Measurements from ENCODE around the gene PEAK1. TPM values are rescaled to one million over a fixed set of nuclear protein-coding genes. Genes with fewer than 3 reads are reported as not detected.

PEAK1 gene
- polyA plus RNA-seq, 1 donor (not counting 4 experiments of a cell fraction or from before 2014, with no cell fraction given): 5.9 TPM

DNA sequence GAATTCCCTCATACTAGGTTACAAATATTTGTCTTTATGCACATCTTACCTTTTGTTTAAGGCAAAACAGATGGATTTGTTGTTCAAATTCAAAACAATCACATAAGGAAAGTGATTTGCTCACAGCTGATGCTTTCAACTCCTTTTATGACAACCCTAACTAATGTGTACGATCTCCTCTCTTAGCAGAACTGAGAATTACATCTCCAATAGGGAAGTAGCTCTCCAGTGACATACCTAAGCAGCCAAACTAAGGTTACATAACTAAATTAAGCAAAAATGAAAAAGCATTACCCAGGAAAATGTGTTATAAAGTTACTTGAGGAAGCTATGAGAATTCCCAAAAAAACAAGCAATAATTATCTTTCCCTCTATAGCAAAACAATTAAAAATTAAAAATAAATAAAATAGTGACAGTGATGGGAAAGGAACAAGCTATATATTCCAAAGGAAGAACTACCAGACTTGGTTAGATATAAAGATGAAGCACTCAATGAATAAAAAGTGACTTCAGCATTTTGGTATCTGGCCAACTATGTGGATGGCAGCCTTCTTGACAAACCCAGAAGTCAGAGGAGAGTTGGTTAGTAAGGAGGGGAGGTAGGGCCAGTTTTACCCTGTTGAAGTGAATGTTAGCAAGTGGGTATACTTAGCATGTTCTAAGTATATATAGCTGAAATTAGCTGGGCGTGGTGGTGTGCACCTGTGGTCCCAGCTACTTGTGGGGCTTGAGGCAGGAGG lies 32.4 kb downstream of the PEAK1 start:
- Histone ChIP-seq H4K20me1 (ENCODE audit: control insufficient read depth, extremely low read depth, insufficient read depth, low read length) (no peaks in the 10 kb centered on the region), H2AFZ (ENCODE audit: control insufficient read depth, low read length) (no peak overlapping the region), H3K9me1 (ENCODE audit: control insufficient read depth, extremely low read depth, insufficient read depth, low read length) (no peaks in the 10 kb centered on the region), H3K79me2 (ENCODE audit: control insufficient read depth, insufficient read depth, low read length) (peaks cover 2% of the 10 kb centered on the region), H3K4me3 (ENCODE audit: control insufficient read depth in 2 of 3, extremely low read depth in 1 of 3, insufficient read depth in 2 of 3, low read depth in 1 of 3, low read length in 3 of 3) (no peak overlapping the region), H3K9me3 (ENCODE audit: control insufficient read depth, low read depth, low read length) (no peaks in the 10 kb centered on the region), H3K4me2 (ENCODE audit: control insufficient read depth, extremely low read depth, insufficient read depth, low read depth, low read length) (no peak overlapping the region), H3K27ac (ENCODE audit: control insufficient read depth, insufficient read depth, low read length) (no peak overlapping the region), H3K9ac (ENCODE audit: control insufficient read depth, extremely low read depth, insufficient read depth, low read length) (no peak overlapping the region), H3K4me1 (ENCODE audit: control insufficient read depth, extremely low read depth, insufficient read depth, low read length) (no peaks in the 10 kb centered on the region), H3K27me3 (ENCODE audit: control insufficient read depth, extremely low read depth, insufficient read depth, low read length) (no peaks in the 10 kb centered on the region), H3K36me3 (ENCODE audit: control insufficient read depth in 2 of 2, extremely low read depth in 1 of 2, insufficient read depth in 2 of 2, low read length in 2 of 2) (no peaks in the 10 kb centered on the region)
- TF ChIP-seq, protein P1, sequence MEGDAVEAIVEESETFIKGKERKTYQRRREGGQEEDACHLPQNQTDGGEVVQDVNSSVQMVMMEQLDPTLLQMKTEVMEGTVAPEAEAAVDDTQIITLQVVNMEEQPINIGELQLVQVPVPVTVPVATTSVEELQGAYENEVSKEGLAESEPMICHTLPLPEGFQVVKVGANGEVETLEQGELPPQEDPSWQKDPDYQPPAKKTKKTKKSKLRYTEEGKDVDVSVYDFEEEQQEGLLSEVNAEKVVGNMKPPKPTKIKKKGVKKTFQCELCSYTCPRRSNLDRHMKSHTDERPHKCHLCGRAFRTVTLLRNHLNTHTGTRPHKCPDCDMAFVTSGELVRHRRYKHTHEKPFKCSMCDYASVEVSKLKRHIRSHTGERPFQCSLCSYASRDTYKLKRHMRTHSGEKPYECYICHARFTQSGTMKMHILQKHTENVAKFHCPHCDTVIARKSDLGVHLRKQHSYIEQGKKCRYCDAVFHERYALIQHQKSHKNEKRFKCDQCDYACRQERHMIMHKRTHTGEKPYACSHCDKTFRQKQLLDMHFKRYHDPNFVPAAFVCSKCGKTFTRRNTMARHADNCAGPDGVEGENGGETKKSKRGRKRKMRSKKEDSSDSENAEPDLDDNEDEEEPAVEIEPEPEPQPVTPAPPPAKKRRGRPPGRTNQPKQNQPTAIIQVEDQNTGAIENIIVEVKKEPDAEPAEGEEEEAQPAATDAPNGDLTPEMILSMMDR (optimal IDR thresholded peaks at IDR 0.05 in 1 of 3, IDR thresholded peaks at IDR 0.05 in 1 of 3, conservative IDR thresholded peaks at IDR 0.05 in 1 of 3; ENCODE audit: extremely low read depth in 1 of 3, insufficient read depth in 2 of 3, low read length in 3 of 3): no peak
- no peak for TF ChIP-seq EZH2 (IDR thresholded peaks at IDR 0.05; ENCODE audit: low read length)
- no peak for FAIRE-seq
- dilution Hi-C loops (cut with MboI; ENCODE audit: extremely low pct_ligation_motif_present, low sequenced_read_pairs): no loop called here
- no peak for DNase-seq (ENCODE audit: low read depth, low spot score)

DNA sequence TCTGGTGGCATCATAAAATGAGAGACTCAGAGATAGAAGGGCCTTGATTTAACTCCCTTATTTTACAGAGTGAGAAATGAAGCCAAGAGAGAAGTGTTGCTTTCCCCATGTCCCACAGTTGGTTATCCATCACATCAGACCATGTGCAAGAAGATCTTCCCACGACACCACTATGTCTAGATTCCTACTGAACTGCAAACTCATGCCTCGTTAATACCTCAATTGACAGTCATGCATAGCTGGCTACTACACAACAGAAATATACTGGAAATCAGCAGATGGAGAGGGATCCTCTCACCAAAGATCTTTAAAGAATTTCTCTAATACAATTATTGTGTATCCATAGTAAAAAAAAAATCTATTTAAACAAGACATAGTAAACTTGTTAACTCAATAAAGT lies 33.3 kb downstream of the PEAK1 start:
- TF ChIP-seq, protein P1 (optimal IDR thresholded peaks at IDR 0.05 in 1 of 3, IDR thresholded peaks at IDR 0.05 in 1 of 3, conservative IDR thresholded peaks at IDR 0.05 in 1 of 3; ENCODE audit: extremely low read depth in 1 of 3, insufficient read depth in 2 of 3, low read length in 3 of 3): no peak
- no peak for TF ChIP-seq EZH2 (IDR thresholded peaks at IDR 0.05; ENCODE audit: low read length)
- no peak for DNase-seq (ENCODE audit: low read depth, low spot score)
- Histone ChIP-seq H3K4me2 (ENCODE audit: control insufficient read depth, extremely low read depth, insufficient read depth, low read depth, low read length) (no peak overlapping the region), H3K36me3 (ENCODE audit: control insufficient read depth in 2 of 2, extremely low read depth in 1 of 2, insufficient read depth in 2 of 2, low read length in 2 of 2) (no peaks in the 10 kb centered on the region), H3K27ac (ENCODE audit: control insufficient read depth, insufficient read depth, low read length) (no peak overlapping the region), H3K27me3 (ENCODE audit: control insufficient read depth, extremely low read depth, insufficient read depth, low read length) (no peaks in the 10 kb centered on the region), H2AFZ (ENCODE audit: control insufficient read depth, low read length) (no peak overlapping the region), H3K9ac (ENCODE audit: control insufficient read depth, extremely low read depth, insufficient read depth, low read length) (no peak overlapping the region), H3K9me1 (ENCODE audit: control insufficient read depth, extremely low read depth, insufficient read depth, low read length) (no peaks in the 10 kb centered on the region), H4K20me1 (ENCODE audit: control insufficient read depth, extremely low read depth, insufficient read depth, low read length) (no peaks in the 10 kb centered on the region), H3K4me1 (ENCODE audit: control insufficient read depth, extremely low read depth, insufficient read depth, low read length) (no peaks in the 10 kb centered on the region), H3K79me2 (ENCODE audit: control insufficient read depth, insufficient read depth, low read length) (peaks cover 4% of the 10 kb centered on the region), H3K4me3 (ENCODE audit: control insufficient read depth in 2 of 3, extremely low read depth in 1 of 3, insufficient read depth in 2 of 3, low read depth in 1 of 3, low read length in 3 of 3) (no peak overlapping the region), H3K9me3 (ENCODE audit: control insufficient read depth, low read depth, low read length) (no peaks in the 10 kb centered on the region)
- dilution Hi-C loops (cut with MboI; ENCODE audit: extremely low pct_ligation_motif_present, low sequenced_read_pairs): no loop called here
- no peak for FAIRE-seq

Measured in keratinocyte (primary cell).